Activated CD4-positive, alpha-beta T cell treated with anti-CD3 and anti-CD28 coated beads, Interleukin-2, amount 50 U/mL, for 1 hour (primary cell): Measurements from ENCODE around the gene EXPH5.

Experiments
- DNase-seq: peaks from one replicate; pipeline ENCODE4 v3.0.0-alpha.2; 2020

The EXPH5 gene

DNA sequence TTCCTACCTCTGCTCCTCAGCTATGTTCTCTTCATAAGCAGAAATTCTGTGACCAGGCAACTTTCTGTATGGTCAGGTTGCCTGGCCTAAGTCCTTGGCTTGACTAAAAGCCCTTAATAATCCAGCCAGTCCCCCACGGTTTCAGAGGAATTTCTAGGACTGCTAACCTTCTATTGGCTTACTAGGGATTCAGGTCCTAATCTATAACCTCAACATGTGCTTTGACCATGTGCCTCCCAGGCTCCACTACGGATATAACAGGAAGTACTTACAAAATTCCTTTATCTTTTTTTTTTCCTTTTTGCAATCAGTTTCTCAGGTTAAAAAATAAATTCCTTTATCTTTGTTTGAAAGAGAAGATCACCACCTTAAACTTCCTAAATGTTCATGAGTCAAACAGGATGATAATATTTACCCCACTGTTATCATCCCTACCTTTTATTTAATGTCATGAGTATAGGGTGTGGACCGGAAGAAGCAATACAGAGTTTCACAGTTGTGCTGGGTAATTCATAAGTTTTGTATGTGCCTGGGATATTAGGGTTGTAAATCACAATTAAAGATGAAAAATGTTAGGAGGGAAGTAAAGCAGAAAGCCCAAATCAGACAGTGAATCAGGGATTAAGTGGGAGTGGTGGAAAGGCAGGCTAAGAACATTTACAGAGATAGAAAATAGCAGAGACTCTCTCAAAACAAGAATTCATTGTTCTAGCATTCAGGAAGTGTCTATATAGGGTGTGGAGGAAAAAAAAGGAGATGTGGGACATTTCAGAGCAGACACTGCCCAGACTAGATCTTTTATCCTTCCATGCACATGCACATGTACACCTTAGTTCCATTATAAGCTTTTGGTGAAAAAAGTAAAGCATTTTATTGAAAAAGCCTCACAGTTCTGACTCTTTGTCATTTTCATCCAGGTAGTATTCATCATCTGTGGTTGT, 84.6 kb downstream of the EXPH5 start:
- DNase-seq: no peak

DNA sequence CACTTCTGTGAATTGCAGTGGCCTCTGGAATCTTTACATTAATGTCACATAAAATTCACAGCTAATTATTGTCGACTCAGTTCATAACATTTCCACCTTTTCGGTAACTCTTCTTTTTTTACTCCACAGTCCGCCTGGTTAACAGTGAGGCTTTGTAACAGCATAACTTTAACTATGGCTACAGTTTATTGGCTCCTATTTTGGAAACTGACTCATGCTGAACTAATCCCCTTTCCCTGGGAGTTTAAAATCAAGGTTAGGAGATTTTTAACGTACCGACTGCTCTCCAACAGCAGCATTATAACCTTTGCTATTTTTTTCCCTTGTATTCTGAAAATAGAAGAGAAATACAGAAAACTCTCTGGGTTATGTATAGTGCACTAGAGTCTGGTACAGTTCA, 92.2 kb downstream of the EXPH5 start:
- DNase-seq: no peak

DNA sequence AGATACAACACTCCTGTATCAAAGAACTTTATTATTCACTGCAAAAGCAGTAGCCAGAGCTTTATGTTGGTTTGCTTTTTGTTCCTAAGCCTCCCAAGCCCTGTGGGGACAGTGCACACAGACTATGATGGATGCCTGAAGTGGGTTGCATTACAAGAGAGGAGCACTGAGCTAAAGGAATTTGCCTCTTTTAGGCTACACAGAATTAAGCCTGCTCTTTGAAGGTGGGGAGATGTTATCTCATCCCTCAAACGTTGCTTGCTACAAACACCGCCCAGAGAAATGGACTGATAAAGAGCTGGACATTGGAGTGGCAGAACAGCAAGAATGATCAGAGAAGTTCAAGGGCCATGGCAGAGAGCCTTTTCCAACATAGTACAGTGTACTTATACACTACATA, 92.8 kb downstream of the EXPH5 start:
- no peak for DNase-seq

DNA sequence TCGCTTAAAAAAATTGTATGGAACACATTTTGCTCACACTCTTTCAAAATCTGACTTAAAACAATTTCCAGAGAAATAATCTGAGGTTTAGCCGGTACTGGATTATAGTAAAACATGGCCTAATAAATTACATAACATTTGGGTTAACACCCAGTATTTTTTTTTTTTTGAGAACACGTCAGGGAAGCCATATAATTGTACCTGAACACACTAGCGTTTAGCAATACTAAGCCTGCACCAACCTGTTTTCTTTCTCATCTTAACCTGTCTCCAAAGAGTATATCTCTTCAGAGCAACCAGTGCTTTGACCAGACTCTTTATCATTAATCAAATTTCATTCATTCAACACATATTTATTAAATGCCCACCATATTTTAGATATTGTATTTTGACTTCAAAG, 93.4 kb downstream of the EXPH5 start:
- no peak for DNase-seq

DNA sequence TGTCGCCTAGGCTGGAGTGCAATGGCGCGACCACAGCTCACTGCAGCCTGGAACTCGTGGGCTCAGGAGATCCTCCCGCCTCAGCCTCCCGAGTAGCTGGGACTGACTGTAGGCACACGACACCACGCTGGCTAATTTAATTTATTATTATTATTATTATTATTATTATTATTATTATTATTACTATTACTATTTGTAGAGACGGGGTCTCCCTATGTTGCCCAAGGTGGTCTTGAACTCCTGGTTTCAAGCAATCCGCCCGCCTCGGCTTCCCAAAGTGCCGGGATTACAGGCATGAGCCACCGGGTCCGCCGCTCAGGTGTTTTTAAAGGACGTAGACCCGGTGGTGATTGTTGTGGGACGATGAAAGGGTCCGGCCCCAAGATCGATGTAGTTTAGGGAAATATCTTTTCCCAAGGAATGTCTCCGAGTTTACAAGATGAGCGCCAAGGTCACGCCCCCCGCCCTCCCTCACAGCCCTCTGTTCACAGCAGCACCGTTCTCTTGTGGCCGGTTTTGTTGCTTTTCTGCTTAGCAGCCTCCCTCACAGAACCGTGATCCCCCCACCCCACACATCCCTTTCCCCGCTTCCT, 94.7 kb downstream of the EXPH5 start:
- DNase-seq: no peak

DNA sequence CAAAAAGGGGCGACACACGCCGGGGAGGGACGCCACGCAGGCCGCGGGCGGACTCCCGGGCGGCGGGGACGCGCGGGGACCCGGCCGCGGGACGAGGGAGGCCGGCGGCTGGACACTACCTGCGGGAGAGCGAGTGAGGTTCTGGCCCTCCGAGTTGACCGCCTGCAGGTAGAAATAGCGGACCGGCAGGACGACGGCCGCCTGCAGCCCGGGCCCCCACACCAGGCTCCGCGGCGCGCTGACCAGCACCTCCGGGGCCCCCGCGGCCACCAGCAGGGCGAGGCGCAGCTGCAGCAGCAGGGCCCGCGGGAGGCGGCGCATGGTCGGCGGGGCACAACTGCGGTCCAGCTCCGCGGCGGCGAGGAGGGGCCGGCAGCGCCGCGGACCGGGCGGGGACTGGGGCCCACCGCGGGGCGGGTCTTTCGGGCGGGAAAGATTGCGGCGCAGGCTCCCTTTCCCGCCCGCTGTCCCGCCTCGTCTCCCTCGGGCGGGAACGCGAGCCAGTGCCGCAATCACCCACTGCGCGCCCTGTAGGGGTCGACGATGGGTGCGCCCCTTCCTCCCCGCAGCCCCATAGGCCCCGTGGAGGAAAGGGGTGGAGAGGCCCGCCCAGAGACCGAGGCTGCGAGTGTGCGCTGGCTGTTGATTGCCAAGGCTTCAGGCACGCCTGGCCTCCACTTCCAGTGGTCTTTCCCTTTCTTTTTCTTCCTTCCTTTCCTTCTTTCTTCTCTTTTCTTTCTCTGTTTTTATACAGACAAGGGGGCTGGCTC, 95.3 kb downstream of the EXPH5 start, which contains the start of gene POGLUT3:
TSS of gene POGLUT3 (minus strand) at position 339 of the 770 bp plus-strand sequence. CDS start at position 321, 18 bp downstream.
- peak; percentile 36 for DNase-seq

DNA sequence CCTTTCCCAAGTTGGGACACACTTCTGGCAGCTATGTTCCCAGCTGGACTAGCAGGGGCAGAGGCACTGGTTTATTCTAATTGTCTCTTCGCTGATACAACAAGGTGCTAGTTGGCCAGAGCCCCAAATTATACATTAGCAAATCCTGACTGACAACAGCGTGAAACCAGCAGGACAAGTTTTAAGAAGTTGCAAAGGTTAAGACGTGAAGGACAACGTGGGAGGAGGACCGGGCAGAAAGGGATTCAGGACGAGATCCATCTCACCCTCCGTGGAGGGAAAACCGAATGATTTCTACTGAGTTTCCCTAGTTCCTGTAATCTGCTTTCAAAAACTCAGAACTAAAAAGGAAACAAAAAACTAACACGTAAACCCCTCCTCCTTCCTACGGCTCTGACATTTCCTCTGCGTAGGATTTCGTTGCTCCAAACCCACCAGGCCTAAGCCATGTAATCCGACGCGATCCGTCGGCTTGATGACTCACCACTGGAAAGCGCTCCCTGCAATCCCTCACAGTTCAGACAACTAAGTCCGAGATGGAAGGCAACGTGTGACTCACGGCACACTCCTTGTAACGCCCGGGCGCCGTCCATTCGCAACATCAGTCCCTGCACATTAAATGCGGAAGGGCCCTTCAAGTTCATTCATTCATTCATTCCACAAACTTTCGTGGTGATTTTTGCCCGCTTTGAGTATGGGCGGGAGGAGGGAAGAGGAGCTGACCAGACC, 96.1 kb downstream of the EXPH5 start:
- peak; percentile 64 for DNase-seq

DNA sequence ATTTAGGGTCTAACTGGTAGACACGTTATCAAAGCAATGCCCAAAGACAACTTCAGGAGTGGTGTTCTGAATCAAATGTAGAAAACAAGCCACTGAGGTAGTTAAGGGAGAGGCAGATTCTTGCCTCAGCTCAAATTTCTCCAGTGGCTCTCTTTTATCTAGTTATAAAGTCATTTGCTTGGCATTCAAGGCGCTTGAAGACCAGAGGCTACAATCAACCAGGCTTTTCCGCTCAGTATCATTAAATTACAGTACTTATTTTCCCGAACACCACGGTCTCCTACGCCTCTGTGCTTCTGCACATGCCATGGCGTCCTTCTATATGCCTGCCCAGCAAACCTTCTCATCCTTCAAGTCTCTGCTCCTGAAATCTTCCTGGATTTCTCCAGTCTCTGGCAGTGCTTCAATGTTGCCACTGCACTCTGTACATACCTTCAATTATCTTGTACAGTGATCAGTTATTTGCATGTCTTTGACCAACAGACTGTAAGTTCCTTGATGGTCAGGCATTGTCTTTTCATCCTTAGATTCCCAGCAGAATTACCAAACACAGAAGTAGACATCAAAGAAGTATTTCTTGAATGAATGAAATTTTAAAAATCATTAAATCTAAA, 96.8 kb downstream of the EXPH5 start:
- no peak for DNase-seq

DNA sequence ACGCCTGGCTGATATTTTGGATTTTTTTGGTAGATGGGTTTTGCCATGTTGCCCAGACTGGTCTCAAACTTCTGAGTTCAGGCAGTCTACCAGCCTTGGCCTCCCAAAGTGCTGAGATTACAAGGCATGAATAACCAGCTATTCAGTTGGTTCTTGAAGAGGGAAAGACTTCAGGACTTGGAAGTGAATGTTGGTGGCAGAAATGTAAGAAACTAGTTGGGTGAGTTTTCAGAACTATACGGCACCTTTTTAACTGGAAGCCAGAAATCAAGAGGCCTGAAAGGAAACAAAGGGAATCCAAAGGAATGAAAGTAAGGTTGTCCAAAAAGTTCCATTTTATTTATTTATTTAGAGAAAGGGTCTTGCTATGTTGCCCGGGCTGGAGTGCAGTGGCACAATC, 98.2 kb downstream of the EXPH5 start:
- no peak for DNase-seq

DNA sequence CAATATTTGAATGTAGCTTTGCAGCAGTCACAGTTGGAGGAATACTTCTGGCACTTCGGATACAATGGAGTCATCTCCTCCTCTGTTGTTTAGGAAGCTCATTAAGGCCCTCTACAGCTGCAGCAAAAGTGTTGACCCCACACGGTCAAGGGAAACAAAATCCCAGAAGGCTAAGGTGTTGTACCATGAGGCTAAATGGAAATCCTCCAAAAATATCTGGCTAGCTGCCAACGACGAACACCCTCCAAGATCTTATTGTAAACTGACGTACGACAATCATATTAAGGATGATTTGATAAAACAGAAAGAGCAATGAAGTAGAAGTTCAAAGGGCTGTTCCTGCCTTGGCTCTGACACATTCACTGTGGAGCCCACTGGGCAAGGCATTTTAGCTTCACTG, 99.4 kb downstream of the EXPH5 start:
- no peak for DNase-seq

DNA sequence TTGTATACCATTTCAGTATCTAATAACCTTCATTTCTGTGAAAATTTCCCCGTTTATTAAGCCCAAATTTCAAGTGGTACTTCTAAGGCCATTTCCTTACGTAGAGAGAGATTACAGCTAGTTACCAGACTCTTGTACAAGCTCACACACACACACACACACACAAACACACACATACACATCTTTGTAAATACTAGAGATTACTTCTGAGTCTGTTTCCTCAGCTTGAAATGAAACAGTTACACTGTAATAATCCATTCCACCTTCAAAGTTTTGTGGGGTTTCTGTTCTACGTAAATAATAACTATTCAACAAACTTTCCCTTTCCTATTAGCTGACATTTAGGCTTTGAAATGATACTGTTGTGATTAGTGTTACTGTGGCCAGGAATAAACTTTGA, 101.6 kb downstream of the EXPH5 start:
- no peak for DNase-seq

DNA sequence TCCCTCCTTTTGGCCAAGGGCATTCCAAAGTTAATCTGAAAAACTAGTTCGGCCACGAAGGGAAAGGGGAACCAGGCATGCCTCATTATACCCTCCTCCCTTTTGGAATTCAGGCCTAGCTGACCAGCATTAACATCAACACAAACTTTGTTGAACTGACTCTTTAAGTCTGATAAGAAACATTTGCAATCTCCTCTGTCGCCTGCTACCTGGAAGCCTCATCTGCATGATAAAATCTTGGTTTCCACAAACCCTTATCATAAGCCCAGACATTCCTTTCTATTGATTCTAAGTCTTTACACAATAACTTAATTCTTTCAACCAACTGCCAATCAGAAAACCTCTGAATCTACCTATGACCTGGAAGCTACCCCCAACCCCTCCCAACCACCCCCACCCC, 106.7 kb downstream of the EXPH5 start:
- no peak for DNase-seq

DNA sequence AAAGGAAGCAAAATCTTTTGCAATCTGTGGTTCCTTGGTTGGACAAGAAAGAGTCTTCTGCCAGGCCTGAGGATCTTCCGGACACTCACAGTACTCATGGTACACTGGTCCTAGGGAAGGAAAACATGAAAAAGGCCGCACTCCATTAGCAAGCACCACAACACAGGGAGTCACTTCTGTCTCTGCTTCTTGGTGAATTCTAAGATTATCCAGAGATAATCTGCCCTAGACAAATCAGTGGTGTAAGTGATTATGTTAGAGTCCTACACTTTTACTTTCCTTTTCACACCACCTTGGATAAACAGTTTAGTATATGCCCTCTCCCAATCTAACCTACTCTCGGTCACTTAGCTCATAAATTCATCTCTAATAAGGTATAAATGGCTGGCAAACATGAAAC, 107.2 kb downstream of the EXPH5 start:
- DNase-seq: no peak

DNA sequence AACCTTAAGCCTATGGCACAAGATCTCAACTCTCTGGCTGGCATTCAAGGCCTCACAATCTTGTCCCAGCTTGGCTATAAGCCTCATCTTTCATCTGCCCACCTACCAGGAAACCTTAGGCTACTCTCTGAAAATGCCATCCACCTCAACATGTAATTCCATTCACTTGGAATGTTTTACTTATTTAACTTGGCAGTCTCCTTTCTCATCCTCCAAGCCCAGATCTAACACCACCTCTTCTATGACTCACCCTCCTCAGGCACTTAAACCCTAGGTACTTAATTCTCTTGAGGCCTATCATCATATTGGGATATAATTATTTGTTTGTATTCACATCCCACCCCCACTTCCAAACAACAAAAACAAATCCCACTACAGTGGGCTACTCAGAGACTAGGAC, 110.4 kb downstream of the EXPH5 start:
- DNase-seq: no peak

DNA sequence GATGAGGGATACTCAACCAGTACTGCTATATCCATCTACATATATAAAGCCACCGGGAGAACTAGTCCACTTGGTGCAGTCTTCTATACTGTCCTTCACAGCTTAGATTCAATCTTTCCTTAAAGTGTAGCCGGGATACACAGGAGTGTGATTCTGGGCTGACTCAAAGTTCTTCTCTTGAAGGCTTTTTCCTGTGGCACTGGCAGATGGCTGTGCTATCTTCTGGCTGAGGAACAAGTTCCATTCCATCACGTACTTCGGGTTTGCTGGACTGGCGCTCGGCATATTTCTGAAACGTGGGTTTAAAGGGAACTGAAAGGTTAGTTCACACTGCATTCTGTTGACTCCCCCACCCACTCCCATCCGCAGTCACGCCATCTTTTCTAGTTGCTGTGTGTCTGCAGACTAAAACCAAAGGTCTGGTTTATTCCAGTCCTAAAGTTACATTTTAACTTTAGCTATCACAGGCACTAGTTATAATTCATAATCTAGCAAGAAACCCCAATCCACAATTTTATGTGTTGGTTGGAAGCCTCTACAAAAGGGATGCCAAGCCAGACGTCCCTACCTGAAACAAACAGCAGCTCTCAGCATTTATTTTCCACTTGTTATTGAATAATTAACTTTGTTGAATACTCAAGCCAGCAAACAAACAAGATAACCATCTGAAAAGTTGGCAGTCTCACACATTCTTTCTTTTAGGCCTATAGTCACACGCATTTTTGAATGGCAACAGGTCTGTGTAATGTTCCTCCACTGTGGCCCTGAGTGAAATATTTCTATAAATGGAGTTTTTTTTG, 118.7 kb downstream of the EXPH5 start:
- DNase-seq: no peak

DNA sequence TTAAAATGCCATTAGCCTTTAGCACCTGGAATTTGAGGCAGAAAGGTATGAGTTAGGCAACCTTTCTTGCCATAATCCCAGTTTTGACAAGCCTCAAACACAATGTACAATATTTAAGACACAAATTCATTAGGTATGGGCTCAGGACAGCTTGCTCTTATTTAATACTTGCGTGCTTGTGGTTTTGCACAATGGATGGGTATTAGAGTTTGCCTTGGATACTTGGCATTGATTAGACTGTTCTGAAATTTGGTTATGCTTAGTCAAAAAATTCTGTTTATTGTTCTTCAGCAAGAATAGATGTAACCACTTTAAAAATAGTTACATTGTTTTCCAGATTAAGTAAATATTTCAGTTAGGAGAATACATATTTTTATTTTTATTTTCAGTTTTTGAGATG, 120.9 kb downstream of the EXPH5 start:
- DNase-seq: no peak

DNA sequence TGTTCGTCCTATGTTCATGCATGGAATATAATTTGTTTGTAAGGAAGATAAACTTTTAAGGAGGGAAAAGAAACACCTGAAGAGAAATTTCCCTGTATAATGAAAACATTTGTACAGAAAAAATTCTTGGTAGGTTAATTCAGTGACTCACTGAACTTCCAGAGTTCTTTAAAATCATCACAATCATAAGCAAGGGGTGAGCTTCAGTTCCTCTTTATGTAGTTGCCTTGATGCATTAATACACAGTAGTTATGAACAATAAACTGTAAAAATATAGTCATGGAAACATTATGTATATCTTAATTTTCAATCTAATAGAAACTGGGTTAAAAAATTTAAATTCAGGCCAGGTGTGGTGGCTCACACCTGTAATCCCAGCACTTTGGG, 125.1 kb downstream of the EXPH5 start:
- no peak for DNase-seq

DNA sequence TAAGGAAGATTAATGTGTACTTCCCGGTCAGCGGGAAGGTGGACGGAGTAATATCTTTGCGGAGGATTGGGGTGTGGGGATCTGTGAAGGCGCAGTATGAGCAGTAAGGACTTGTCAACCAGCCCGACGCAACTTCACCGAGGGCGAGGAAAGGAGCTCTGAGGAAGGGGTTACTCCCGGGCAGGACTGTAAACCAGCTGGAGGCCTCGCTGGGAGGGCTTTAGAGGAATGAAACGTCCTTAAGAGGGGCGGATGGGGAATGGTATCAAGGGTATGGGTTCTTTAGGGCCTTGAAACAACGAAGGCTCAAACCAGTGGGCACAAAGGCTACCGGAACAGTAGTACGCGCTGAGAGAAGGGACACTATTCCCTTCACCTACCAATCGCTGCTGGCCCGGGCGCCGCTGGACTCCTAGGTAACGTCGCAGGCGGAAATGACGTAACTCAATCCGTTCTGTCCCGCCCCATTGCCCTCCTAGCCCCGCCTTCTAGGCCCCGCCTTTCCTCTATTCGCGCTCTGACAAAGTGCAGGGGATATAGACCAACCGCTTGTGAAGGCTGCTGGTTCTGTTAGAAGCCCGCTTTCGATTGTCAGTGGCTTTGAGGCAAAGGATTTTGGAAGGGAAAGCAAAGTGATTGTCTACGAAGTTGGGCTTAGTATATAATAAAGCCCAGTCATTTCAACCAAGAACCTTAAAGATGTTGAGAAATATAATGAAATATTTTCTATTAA, 126.3 kb downstream of the EXPH5 start, which contains the start of gene C11orf65:
TSS of gene C11orf65 (minus strand) at position 439 of the 733 bp plus-strand sequence. CDS start 5,970 bp downstream, outside the sequence.
- peak; percentile 94 for DNase-seq

DNA sequence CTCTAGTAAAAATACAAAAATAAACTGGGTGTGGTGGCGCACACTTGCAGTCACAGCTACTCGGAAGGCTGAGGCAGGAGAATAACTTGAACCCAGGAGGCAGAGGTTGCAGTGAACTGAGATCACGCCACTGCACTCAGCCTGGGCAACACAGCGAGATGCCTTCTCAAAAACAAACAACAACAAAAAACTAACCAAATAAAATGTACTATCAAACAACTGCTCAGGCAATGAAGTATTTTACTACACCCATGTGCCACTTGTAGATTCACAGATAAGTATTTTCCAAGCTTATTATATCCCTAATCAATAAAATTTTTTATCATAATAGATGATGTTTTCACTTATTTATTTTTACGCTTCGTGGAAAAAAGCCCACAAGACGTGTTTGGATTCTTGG, 127.2 kb downstream of the EXPH5 start:
- DNase-seq: no peak
